Astrocyte of the cerebellum (primary cell): ENCODE data around the gene HIPK2.

Source experiments
- DNase-seq: peaks from one replicate; pipeline ENCODE4 v3.0.0-alpha.2; 2011; ENCODE audit warnings: low read depth
- H3K4me3 ChIP-seq: 2 replicates; pipeline ENCODE4 v1.5.1; 2011; ENCODE audit warnings: mild to moderate bottlenecking, low read depth, low read length, moderate library complexity
- CTCF ChIP-seq: IDR thresholded peaks from 2 replicates; pipeline ENCODE4 v1.5.1; 2012; ENCODE audit warnings: low read length, low read depth, moderate library complexity, mild to moderate bottlenecking; ENCODE audit errors: missing control alignments
- in situ Hi-C: cut with HindIII; loops from 2 replicates; pipeline ENCODE4 v1.10.0; 2017; ENCODE audit warnings: low sequenced_read_pairs

HIPK2 gene

GRCh38 chr7:139538881-139539635 is 238.7 kb downstream of the HIPK2 start:
- TF ChIP-seq CTCF = no peak
- in situ Hi-C loops = no loop called here
- no peak overlapping the region for H3K4me3 ChIP-seq
- no peak for DNase-seq

GRCh38 chr7:139536152-139536551 is 241.6 kb downstream of the HIPK2 start:
- in situ Hi-C loops = no loop called here
- DNase-seq = no peak
- TF ChIP-seq CTCF = no peak
- H3K4me3 ChIP-seq = no peak overlapping the region

GRCh38 chr7:139534966-139535651 is 242.7 kb downstream of the HIPK2 start:
- no peak for TF ChIP-seq CTCF
- in situ Hi-C loops = no loop called here
- no peak overlapping the region for H3K4me3 ChIP-seq
- DNase-seq = no peak

GRCh38 chr7:139534096-139534495 is 243.7 kb downstream of the HIPK2 start:
- no peak overlapping the region for H3K4me3 ChIP-seq
- no peak for DNase-seq
- in situ Hi-C loops = no loop called here
- no peak for TF ChIP-seq CTCF

GRCh38 chr7:139532636-139533155 is 245.1 kb downstream of the HIPK2 start:
- in situ Hi-C loops = no loop called here
- no peak for TF ChIP-seq CTCF
- no peak for DNase-seq
- H3K4me3 ChIP-seq = no peak overlapping the region

GRCh38 chr7:139531094-139531493 is 246.7 kb downstream of the HIPK2 start:
- no peak overlapping the region for H3K4me3 ChIP-seq
- DNase-seq = no peak
- TF ChIP-seq CTCF = no peak
- in situ Hi-C loops = no loop called here
